Small intestine (tissue), 7 donors: ENCODE measurements around the gene GALNT12. TPM values are rescaled to one million over a fixed set of nuclear protein-coding genes. Genes with fewer than 3 reads are reported as not detected.

Experiments
- DNase-seq, 2 donors: peaks; one replicate each; pipeline versions ENCODE4 v3.0.0 to v3.0.0-alpha.2; 2013
- FAIRE-seq: peaks from 2 replicates; lab custom pipeline; 2012; peaks lifted over from hg19 to GRCh38; lab: Jason Lieb, UNC
- H3K27ac ChIP-seq, 3 donors: one replicate each; pipeline ENCODE4 v1.5.1; 2013; ENCODE audit warnings: low read length in 2 of 3, mild to moderate bottlenecking in 2 of 3, control low read depth in 1 of 3, inconsistent platforms in 1 of 3, low read depth in 1 of 3, moderate library complexity in 1 of 3
- H3K27me3 ChIP-seq, 3 donors: one replicate each; pipeline ENCODE4 v1.6.1; 2013; ENCODE audit warnings: low read length in 3 of 3, inconsistent platforms in 1 of 3; ENCODE audit not compliant: control insufficient read depth in 3 of 3, insufficient read depth in 3 of 3
- H3K36me3 ChIP-seq, 3 donors: one replicate each; pipeline ENCODE4 v1.6.1; 2013; ENCODE audit warnings: low read length in 3 of 3, inconsistent platforms in 1 of 3, low read depth in 1 of 3, mild to moderate bottlenecking in 1 of 3, moderate library complexity in 1 of 3; ENCODE audit not compliant: control insufficient read depth in 3 of 3, insufficient read depth in 2 of 3
- H3K4me1 ChIP-seq, 3 donors: one replicate each; pipeline ENCODE4 v1.6.1; 2013; ENCODE audit warnings: low read length in 2 of 3, inconsistent platforms in 1 of 3, low read depth in 1 of 3, mild to moderate bottlenecking in 1 of 3, moderate library complexity in 1 of 3; ENCODE audit not compliant: control insufficient read depth in 3 of 3, insufficient read depth in 2 of 3
- H3K4me3 ChIP-seq, 3 donors: one replicate each; pipeline ENCODE4 v1.5.1; 2013; ENCODE audit warnings: low read length in 3 of 3, control low read depth in 1 of 3, inconsistent platforms in 1 of 3, low read depth in 1 of 3, mild to moderate bottlenecking in 1 of 3, moderate library complexity in 1 of 3
- H3K9me3 ChIP-seq, 2 donors: one replicate each; pipeline ENCODE4 v1.6.1; 2013; ENCODE audit warnings: low read depth in 1 of 2, low read length in 1 of 2; ENCODE audit not compliant: control insufficient read depth in 2 of 2, insufficient read depth in 1 of 2
- WGBS, 3 donors: extraction: QIAGEN DNeasy Blood & Tissue Kit; methylation state at CpG; one replicate each; pipeline ENCODE4 v1.1.7; 2013; 5-methylcytosine and 5-hydroxymethylcytosine counted together
- polyA plus RNA-seq, 4 donors: library from polyadenylated mRNA; stranded (reverse) in 3 of 4; unstranded in 1 of 4; fragments of 200-250 nt in 3 of 4; fragments of 120-200 nt in 1 of 4; gene quantifications; one replicate each; pipeline versions ENCODE4 v1.2.1 to v1.2.3, GENCODE V29; 2013
- donor health status: healthy with polysubstance abuse.
- donor health status: control.
- donor health status: control.
- donor health status: Bipolar disorder and iron deficiency.
- donor health status: healthy.

GALNT12 gene
- polyA plus RNA-seq, 4 donors: 7.8 to 47.1 (median 17.7) TPM

DNA sequence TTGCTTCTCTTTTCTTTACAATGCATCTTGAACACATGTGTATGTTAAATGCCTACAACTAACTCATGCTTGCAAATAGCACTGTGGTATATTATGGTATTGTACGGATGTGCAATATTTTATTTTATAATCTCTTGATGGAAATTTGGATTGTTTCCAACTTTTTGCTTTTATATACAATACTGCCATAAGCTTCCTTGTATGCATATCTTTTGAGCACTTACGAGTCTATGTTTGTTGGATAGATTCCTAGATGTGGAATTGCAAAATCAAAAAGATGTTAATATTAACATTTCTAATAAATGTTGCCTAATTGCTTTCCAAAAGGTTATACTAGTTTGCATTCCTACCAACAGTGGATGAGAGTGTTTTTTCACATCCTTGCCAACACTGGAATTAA, 3.4 kb upstream of the GALNT12 start:
- H3K27ac ChIP-seq: no peak overlapping the region
- no peak overlapping the region for H3K4me3 ChIP-seq
- no peaks in the 10 kb centered on the region for H3K9me3 ChIP-seq
- H3K27me3 ChIP-seq: peaks cover 0 to 2% (median 0%) of the 10 kb centered on the region in 3 donors
- no peak for DNase-seq
- WGBS, 3 donors: 6 to 17% (median 8%) methylated on average over 2 of the region's 2 CpGs
- no peak for FAIRE-seq
- H3K4me1 ChIP-seq: peaks cover 0 to 31% (median 13%) of the 10 kb centered on the region in 3 donors
- H3K36me3 ChIP-seq: no peaks in the 10 kb centered on the region

DNA sequence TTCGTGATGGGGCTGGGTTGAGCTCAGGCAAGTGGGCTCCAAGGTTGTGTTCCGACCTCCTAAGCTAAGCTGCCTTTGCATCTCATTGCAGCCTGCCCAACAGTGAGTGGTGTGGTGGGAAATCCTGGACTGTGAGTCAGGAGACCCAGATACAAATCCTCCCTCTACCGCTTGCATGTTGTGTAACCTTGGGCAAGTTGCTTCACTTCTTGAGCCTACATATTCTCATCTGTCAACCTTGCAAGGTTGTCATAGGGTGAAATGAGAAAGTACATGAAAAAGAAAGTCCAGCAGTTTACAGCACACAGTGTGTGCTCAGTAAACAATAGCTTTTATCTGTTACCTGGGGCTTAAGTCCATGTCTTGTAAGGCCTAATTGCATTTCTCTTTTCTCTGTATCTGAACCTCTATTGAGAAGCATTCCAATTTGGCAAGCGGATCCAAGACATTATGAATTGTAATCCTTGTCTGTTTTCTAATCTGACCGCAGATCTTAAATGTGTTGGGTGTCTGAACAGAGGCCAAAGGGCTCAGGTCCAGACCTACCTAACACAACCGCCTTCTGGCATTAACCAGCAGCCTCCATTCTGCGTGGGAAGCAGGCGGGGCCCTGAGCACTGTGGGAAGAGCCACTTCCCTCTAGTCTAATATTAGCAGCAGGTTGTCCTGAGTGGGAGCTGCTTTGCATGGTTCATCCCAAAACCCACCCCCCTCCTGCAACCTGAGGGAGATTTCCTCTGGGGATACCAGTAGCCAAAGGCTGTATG, 1.8 kb upstream of the GALNT12 start:
- DNase-seq (peak; percentile 85), FAIRE-seq (no peak)
- 23 to 53% (median 40%) methylated on average over 8 of the region's 8 CpGs for WGBS, 3 donors
- no peak overlapping the region for H3K4me3 ChIP-seq
- H3K27ac ChIP-seq: peak overlapping the region; percentile 2 to 15 (median 9)
- H3K36me3 ChIP-seq: no peaks in the 10 kb centered on the region
- peaks cover 0 to 47% (median 16%) of the 10 kb centered on the region in 3 donors for H3K4me1 ChIP-seq
- H3K27me3 ChIP-seq: no peaks in the 10 kb centered on the region
- H3K9me3 ChIP-seq: no peaks in the 10 kb centered on the region

- H3K4me3 ChIP-seq: no peak overlapping the region
- H3K36me3 ChIP-seq: no peaks in the 10 kb centered on the region
- WGBS, 3 donors: 74 to 87% (median 81%) methylated on average over 8 of the region's 8 CpGs
- peaks cover 0 to 47% (median 16%) of the 10 kb centered on the region in 3 donors for H3K4me1 ChIP-seq
- DNase-seq: no peak
- peak overlapping the region; percentile 15 to 65 (median 41) for H3K27ac ChIP-seq
- no peaks in the 10 kb centered on the region for H3K9me3 ChIP-seq
- H3K27me3 ChIP-seq: no peaks in the 10 kb centered on the region
- FAIRE-seq: no peak
Observed at GRCh38 chr9:98806394-98807035, 955 bp upstream of the GALNT12 start.

- no peak for FAIRE-seq
- H3K4me1 ChIP-seq: peaks cover 0 to 49% (median 16%) of the 10 kb centered on the region in 3 donors
- no peaks in the 10 kb centered on the region for H3K9me3 ChIP-seq
- WGBS, 3 donors: 0% methylated on average over 26 to 46 of the region's 46 CpGs
- H3K36me3 ChIP-seq: no peaks in the 10 kb centered on the region
- peak overlapping the region in 2 of 3 donors; percentile 57 to 88 for H3K27ac ChIP-seq
- H3K27me3 ChIP-seq: no peaks in the 10 kb centered on the region
- H3K4me3 ChIP-seq: peak overlapping the region; percentile 68 to 79 (median 73)
- DNase-seq: peak in 1 of 2 donors; percentile 25
Observed at GRCh38 chr9:98807814-98808195, 335 bp downstream of the GALNT12 start.

DNA sequence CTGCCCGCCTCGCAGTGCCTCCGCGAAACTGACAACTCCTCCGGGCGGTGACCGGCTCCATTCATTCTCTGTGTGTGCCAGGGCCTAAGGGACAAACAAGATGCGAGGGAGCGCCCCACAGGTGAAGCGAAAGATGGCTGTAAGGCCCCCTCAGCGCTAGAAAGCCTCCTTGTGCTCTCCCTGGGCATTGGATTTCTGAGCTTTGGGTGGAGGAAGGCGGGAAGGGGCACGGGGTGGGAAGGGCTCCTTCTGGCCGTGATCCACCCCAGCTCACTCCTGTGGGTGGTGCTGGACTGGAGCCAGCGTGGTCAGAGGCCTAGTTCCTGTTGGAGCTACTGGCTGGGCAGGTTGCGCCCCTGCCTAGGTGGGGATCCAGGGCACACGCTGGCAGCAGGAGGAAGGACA, 943 bp downstream of the GALNT12 start:
- Histone ChIP-seq H3K27ac (peak overlapping the region; percentile 2 to 88 (median 57)), H3K4me1 (peaks cover 0 to 49% (median 16%) of the 10 kb centered on the region in 3 donors), H3K4me3 (peak overlapping the region in 2 of 3 donors; percentile 68 to 73), H3K27me3 (no peaks in the 10 kb centered on the region), H3K9me3 (no peaks in the 10 kb centered on the region), H3K36me3 (no peaks in the 10 kb centered on the region)
- peak; percentile 74 to 83 for DNase-seq
- 10 to 27% (median 17%) methylated on average over 17 of the region's 17 CpGs for WGBS, 3 donors
- no peak for FAIRE-seq

DNA sequence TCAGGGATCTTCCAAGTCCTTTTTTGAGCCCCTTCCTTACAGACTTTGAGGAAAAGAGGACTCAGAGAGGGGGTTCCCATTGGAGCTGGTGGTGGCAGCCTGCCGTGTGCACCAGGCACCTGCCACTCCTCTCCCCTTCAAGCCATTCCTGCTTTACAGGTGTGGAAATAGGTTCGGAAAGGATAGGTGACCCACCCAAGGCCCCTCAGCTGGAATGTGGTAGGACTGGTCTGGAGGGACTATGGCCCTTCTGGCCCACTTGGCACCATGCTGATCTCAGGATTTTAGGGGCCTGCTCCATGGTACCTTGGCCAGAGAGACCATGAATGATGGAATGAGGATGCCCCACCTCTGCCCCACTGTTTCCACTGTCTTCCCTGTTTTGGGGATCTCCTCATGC, 1.4 kb downstream of the GALNT12 start:
- WGBS, 3 donors: 16 to 72% (median 49%) methylated on average over 2 of the region's 2 CpGs
- H3K9me3 ChIP-seq: no peaks in the 10 kb centered on the region
- DNase-seq (no peak), FAIRE-seq (no peak)
- no peaks in the 10 kb centered on the region for H3K27me3 ChIP-seq
- H3K27ac ChIP-seq: peak overlapping the region in 2 of 3 donors; percentile 57 to 88
- peaks cover 0 to 49% (median 16%) of the 10 kb centered on the region in 3 donors for H3K4me1 ChIP-seq
- H3K4me3 ChIP-seq: peak overlapping the region in 2 of 3 donors; percentile 68 to 73
- H3K36me3 ChIP-seq: no peaks in the 10 kb centered on the region

DNA sequence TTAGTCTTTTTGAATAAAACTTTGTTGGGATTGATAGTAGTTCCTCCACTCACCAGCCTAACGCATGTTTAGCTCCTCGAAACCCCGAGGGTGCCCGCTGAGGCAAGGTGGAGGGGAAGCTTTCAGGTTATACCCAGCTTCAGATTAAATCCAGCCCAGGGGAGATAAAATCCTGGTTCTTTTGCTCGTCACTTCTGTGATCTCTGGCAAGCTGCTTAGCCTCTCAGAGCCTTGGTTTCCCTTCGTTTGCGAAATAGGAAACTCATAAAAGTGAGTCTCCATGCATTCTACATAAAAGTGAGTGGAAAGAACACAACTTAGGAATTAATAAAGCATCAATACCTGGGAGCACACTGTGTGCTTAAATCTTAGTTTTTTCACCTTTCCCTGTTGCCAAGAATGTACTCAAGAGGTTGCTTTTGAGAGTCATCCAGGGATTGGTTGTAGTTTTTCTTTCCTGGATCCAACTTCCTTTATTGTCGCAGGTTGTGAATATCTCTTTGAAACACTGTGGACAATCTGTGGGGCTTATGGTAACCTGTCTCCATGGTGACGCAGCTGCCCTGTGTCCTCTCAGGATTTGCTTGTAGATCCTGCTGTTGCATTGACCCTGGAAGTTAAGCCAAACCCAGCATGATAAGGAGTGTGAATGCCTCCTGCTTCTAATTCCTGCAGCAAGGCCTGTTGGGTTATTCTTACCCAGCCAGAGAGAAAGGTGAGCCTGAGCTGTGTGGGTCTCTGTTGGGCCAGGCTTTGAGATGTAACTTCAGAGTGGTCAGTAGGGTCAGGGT, 2.0 kb downstream of the GALNT12 start:
- WGBS, 3 donors: 57 to 81% (median 61%) methylated on average over 9 of the region's 9 CpGs
- Histone ChIP-seq H3K9me3 (no peaks in the 10 kb centered on the region), H3K27ac (peak overlapping the region; percentile 8 to 88 (median 57)), H3K36me3 (no peaks in the 10 kb centered on the region), H3K4me1 (peaks cover 0 to 49% (median 16%) of the 10 kb centered on the region in 3 donors), H3K27me3 (no peaks in the 10 kb centered on the region), H3K4me3 (peak overlapping the region in 2 of 3 donors; percentile 68 to 73)
- FAIRE-seq (no peak), DNase-seq (peak; percentile 83 to 88)
